ENCODE results near the gene TBL1X. TPM values are rescaled to one million over a fixed set of nuclear protein-coding genes. Genes with fewer than 3 reads are reported as not detected.

The TBL1X gene
- total RNA-seq, 1 experiment from 2014 or later, result 14.6 TPM

DNA sequence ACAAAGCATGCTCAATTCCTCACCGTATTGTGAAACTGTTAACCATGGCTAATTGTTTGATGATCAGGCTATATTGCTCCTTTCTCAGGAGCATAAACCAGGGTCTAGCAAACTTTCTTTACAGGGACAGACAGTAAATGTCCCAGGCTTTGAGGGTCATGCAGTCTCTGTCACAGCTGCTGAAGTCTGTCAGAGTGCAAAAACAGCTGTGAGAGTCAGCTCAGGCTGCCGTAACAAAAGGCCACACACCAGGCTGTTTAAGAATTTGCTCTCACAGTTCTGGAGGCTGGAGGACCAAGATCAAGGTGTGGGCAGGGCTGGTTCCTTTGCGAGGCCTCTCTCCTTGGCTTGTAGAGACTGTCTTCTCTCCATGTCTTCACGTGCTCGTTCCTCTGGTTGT lies 225.2 kb downstream of the TBL1X start:
- ChIA-PET CTCF (no interaction called here), POLR2A (no interaction called here)
- Histone ChIP-seq H3K4me1 (ENCODE audit: control insufficient read depth, insufficient read depth, low read length) (no peaks in the 10 kb centered on the region), H3K27me3 (ENCODE audit: control insufficient read depth, insufficient read depth, low read length) (no peaks in the 10 kb centered on the region), H3K4me3 (ENCODE audit: low read depth in 2 of 2, low read length in 2 of 2) (no peak overlapping the region), H3K36me3 (ENCODE audit: control insufficient read depth, insufficient read depth, low read length) (no peaks in the 10 kb centered on the region), H3K27ac (ENCODE audit: low read length) (no peak overlapping the region), H3K9me3 (ENCODE audit: control insufficient read depth, insufficient read depth, low read depth, low read length) (no peaks in the 10 kb centered on the region)
- intact Hi-C loops (cut with micrococcal nuclease; ENCODE audit: unreplicated experiment), result no loop called here
- ATAC-seq, result no peak
- DNase-seq (ENCODE audit: low read depth, low spot score), result no peak
- no TSS peak for BruUV-seq (replicated peaks)
- TF ChIP-seq TCF7L2 (IDR thresholded peaks at IDR 0.05; ENCODE audit: low read depth, low read length) (no peak), SIN3A (IDR thresholded peaks at IDR 0.05; ENCODE audit: borderline replicate concordance, insufficient read depth, low read depth, low read length) (no peak), POLR2AphosphoS5 (IDR thresholded peaks at IDR 0.05; ENCODE audit: low read depth, low read length) (no peak)
- TF ChIP-seq, protein P1, sequence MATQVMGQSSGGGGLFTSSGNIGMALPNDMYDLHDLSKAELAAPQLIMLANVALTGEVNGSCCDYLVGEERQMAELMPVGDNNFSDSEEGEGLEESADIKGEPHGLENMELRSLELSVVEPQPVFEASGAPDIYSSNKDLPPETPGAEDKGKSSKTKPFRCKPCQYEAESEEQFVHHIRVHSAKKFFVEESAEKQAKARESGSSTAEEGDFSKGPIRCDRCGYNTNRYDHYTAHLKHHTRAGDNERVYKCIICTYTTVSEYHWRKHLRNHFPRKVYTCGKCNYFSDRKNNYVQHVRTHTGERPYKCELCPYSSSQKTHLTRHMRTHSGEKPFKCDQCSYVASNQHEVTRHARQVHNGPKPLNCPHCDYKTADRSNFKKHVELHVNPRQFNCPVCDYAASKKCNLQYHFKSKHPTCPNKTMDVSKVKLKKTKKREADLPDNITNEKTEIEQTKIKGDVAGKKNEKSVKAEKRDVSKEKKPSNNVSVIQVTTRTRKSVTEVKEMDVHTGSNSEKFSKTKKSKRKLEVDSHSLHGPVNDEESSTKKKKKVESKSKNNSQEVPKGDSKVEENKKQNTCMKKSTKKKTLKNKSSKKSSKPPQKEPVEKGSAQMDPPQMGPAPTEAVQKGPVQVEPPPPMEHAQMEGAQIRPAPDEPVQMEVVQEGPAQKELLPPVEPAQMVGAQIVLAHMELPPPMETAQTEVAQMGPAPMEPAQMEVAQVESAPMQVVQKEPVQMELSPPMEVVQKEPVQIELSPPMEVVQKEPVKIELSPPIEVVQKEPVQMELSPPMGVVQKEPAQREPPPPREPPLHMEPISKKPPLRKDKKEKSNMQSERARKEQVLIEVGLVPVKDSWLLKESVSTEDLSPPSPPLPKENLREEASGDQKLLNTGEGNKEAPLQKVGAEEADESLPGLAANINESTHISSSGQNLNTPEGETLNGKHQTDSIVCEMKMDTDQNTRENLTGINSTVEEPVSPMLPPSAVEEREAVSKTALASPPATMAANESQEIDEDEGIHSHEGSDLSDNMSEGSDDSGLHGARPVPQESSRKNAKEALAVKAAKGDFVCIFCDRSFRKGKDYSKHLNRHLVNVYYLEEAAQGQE (IDR thresholded peaks at IDR 0.05; ENCODE audit: insufficient read depth in 1 of 2, low read depth in 2 of 2, low read length in 1 of 2), result no peak
- TF ChIP-seq, protein P2, sequence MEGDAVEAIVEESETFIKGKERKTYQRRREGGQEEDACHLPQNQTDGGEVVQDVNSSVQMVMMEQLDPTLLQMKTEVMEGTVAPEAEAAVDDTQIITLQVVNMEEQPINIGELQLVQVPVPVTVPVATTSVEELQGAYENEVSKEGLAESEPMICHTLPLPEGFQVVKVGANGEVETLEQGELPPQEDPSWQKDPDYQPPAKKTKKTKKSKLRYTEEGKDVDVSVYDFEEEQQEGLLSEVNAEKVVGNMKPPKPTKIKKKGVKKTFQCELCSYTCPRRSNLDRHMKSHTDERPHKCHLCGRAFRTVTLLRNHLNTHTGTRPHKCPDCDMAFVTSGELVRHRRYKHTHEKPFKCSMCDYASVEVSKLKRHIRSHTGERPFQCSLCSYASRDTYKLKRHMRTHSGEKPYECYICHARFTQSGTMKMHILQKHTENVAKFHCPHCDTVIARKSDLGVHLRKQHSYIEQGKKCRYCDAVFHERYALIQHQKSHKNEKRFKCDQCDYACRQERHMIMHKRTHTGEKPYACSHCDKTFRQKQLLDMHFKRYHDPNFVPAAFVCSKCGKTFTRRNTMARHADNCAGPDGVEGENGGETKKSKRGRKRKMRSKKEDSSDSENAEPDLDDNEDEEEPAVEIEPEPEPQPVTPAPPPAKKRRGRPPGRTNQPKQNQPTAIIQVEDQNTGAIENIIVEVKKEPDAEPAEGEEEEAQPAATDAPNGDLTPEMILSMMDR (IDR thresholded peaks at IDR 0.05), result no peak
- in situ Hi-C loops (cut with HindIII; ENCODE audit: low pct_unique_long_range_greater_than_20kb, low sequenced_read_pairs), result no loop called here

DNA sequence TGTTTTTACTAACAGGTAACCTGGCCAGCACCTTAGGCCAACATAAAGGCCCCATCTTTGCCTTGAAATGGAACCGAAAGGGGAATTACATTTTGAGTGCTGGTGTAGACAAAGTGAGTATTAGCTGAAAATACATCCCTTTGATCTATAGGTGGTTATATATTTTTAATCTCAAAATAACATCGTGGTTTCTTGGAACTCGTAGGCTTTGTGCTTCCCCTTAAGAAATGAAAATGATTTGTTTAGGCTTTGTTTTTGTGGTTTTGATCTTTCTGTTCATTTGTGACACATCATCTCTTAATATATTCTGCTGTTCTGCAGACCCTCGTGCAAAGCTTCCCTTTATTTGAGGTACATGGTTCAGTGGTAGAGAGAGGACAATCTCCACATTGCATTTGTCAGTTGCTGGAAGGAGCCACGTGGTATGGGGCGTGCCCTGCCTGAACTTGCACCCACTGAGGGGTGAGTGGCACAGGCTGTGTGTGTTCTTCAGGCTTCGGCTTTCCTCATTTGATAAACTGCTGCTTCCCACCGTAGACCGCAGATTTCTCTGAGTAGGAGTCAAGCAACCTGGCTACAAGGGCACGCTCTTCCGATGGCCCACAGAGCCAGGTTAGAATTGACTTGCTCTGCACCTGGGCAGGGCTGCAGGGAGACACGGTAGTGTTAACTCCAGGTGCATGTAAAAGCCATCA lies 228.6 kb downstream of the TBL1X start:
- no peak overlapping the region for H3K4me3 ChIP-seq (ENCODE audit: low read depth in 2 of 2, low read length in 2 of 2)
- no peak for ATAC-seq

More for the DNA sequence above, 228.6 kb downstream of the TBL1X start:
- Histone ChIP-seq H3K36me3 (ENCODE audit: control insufficient read depth, insufficient read depth, low read length) (no peaks in the 10 kb centered on the region), H3K9me3 (ENCODE audit: control insufficient read depth, insufficient read depth, low read depth, low read length) (no peaks in the 10 kb centered on the region), H3K27me3 (ENCODE audit: control insufficient read depth, insufficient read depth, low read length) (no peaks in the 10 kb centered on the region), H3K4me1 (ENCODE audit: control insufficient read depth, insufficient read depth, low read length) (no peaks in the 10 kb centered on the region), H3K27ac (ENCODE audit: low read length) (no peak overlapping the region)
- in situ Hi-C loops (cut with HindIII; ENCODE audit: low pct_unique_long_range_greater_than_20kb, low sequenced_read_pairs) (no loop called here), intact Hi-C loops (cut with micrococcal nuclease; ENCODE audit: unreplicated experiment) (no loop called here)
- DNase-seq (ENCODE audit: low read depth, low spot score), result no peak
- TF ChIP-seq, protein P1 (IDR thresholded peaks at IDR 0.05; ENCODE audit: insufficient read depth in 1 of 2, low read depth in 2 of 2, low read length in 1 of 2), result no peak
- TF ChIP-seq SIN3A (IDR thresholded peaks at IDR 0.05; ENCODE audit: borderline replicate concordance, insufficient read depth, low read depth, low read length) (no peak), TCF7L2 (IDR thresholded peaks at IDR 0.05; ENCODE audit: low read depth, low read length) (no peak), POLR2AphosphoS5 (IDR thresholded peaks at IDR 0.05; ENCODE audit: low read depth, low read length) (no peak)
- TF ChIP-seq, protein P2 (IDR thresholded peaks at IDR 0.05), result no peak
- no TSS peak for BruUV-seq (replicated peaks)
- ChIA-PET POLR2A (no interaction called here), CTCF (no interaction called here)
